Fibroblast of lung (primary cell): ENCODE data around the gene MRPL48. TPM values are rescaled to one million over a fixed set of nuclear protein-coding genes. Genes with fewer than 3 reads are reported as not detected.
A peak's percentile ranks its signal among the peaks of the same experiment; 100 is the strongest.

ENCODE experiments used
- DNase-seq, 2 donors: peaks; one replicate each; pipeline versions ENCODE4 v3.0.0 to v3.0.0-alpha.2; 2010; ENCODE audit warnings: low read depth in 2 of 2
- H2AFZ ChIP-seq: 2 replicates; pipeline ENCODE4 v1.5.1; 2012; ENCODE audit warnings: low read length, control low read depth, inconsistent platforms
- H3K27ac ChIP-seq: 2 replicates; pipeline ENCODE4 v1.5.1; 2011; ENCODE audit warnings: low read length, control low read depth; ENCODE audit not compliant: insufficient read depth
- H3K27me3 ChIP-seq: 2 replicates; pipeline ENCODE4 v1.5.1; 2011; ENCODE audit warnings: mild to moderate bottlenecking, low read length; ENCODE audit not compliant: control insufficient read depth, insufficient read depth
- H3K36me3 ChIP-seq: 2 replicates; pipeline ENCODE4 v1.5.1; 2011; ENCODE audit warnings: low read length; ENCODE audit not compliant: control insufficient read depth, insufficient read depth
- H3K4me1 ChIP-seq: 2 replicates; pipeline ENCODE4 v1.5.1; 2011; ENCODE audit warnings: low read length; ENCODE audit not compliant: control insufficient read depth, insufficient read depth; ENCODE audit errors: extremely low read depth
- H3K4me2 ChIP-seq: 2 replicates; pipeline ENCODE4 v1.5.1; 2011; ENCODE audit warnings: low read length, control low read depth; ENCODE audit not compliant: insufficient read depth; ENCODE audit errors: extremely low read depth
- H3K4me3 ChIP-seq, 4 experiments: fragments of 200-600 bp in 1 of 4; sonication (generic) in 1 of 4; replicated peaks in 1 of 4; 2 replicates each; pipeline ENCODE4 v1.5.1; 2011 to 2016; ENCODE audit warnings: low read length in 4 of 4, low read depth in 3 of 4, mild to moderate bottlenecking in 3 of 4, control low read depth in 2 of 4, inconsistent platforms in 1 of 4, mixed read lengths in 1 of 4; ENCODE audit not compliant: insufficient read depth in 1 of 4; ENCODE audit errors: control extremely low read depth in 1 of 4
- H3K79me2 ChIP-seq: 2 replicates; pipeline ENCODE4 v1.5.1; 2012; ENCODE audit warnings: mild to moderate bottlenecking, low read length, inconsistent platforms; ENCODE audit not compliant: control insufficient read depth, insufficient read depth
- H3K9ac ChIP-seq: 2 replicates; pipeline ENCODE4 v1.5.1; 2011; ENCODE audit warnings: mild to moderate bottlenecking, low read length, control low read depth; ENCODE audit not compliant: insufficient read depth
- H3K9me3 ChIP-seq: 2 replicates; pipeline ENCODE4 v1.5.1; 2012; ENCODE audit warnings: low read depth, low read length; ENCODE audit not compliant: control insufficient read depth, insufficient read depth
- H4K20me1 ChIP-seq: 2 replicates; pipeline ENCODE4 v1.5.1; 2011; ENCODE audit warnings: low read length; ENCODE audit not compliant: control insufficient read depth, insufficient read depth; ENCODE audit errors: extremely low read depth
- CTCF ChIP-seq, 2 donors: IDR thresholded peaks in 1 of 2; conservative IDR thresholded peaks in 1 of 2; 1 replicate in 1 of 2; 2 replicates in 1 of 2; pipeline ENCODE4 v1.5.1; 2011 to 2012; ENCODE audit warnings: low read length in 2 of 2, control low read depth in 1 of 2, inconsistent platforms in 1 of 2, low read depth in 1 of 2, mild to moderate bottlenecking in 1 of 2
- EZH2 ChIP-seq: IDR thresholded peaks from 2 replicates; pipeline ENCODE4 v1.5.1; 2012; ENCODE audit warnings: low read length, control low read depth, mild to moderate bottlenecking; ENCODE audit errors: missing control alignments
- polyA plus RNA-seq, 2 donors: library from polyadenylated mRNA; depleted of rRNA in 1 of 2; stranded (reverse) in 1 of 2; unstranded in 1 of 2; fragments of >200 nt; gene quantifications; 2 replicates each; pipeline ENCODE4 v1.2.1, GENCODE V29; 2011 to 2012; ENCODE audit warnings: missing spikeins in 1 of 2
- total RNA-seq: library from RNA; depleted of rRNA; stranded (reverse); fragments of >200 nt; gene quantifications from 2 replicates; pipeline ENCODE4 v1.2.1, GENCODE V29; 2014

MRPL48 gene
- total and polyA plus RNA-seq, 2 donors (not counting 1 experiment from before 2014, with no cell fraction given) = 32.9 to 46.2 TPM

DNA sequence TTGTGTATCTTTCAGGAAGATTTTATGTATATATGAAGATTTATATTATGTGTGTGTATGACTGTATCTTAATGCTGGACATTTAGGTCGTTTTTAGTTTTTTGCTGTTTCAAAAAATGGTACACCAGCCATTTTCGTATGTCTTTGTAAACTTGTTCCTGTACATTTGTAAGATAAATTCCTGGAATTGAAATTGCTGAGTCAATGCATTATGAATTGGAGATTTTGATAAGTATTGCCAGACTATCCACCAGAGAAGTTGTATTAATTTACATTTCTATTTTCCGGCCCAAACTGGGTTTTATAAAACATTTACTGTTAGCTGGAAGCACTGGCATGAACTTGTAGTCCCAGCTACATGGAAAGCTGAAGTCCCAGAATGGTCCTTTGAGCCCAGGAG, 24.6 kb downstream of the MRPL48 start:
- H3K27ac ChIP-seq = no peak overlapping the region
- DNase-seq = no peak
- no peaks in the 10 kb centered on the region for H3K79me2 ChIP-seq
- H3K4me2 ChIP-seq = no peak overlapping the region
- H3K9ac ChIP-seq = no peak overlapping the region
- no peak for TF ChIP-seq CTCF (conservative IDR thresholded peaks at IDR 0.05 in 1 of 2, IDR thresholded peaks at IDR 0.05 in 1 of 2; ENCODE audit: low read depth in 1 of 2, low read length in 2 of 2)
- no peak for TF ChIP-seq EZH2
- H3K4me3 ChIP-seq = no peak overlapping the region
- H3K9me3 ChIP-seq = no peaks in the 10 kb centered on the region
- H4K20me1 ChIP-seq = no peaks in the 10 kb centered on the region
- no peak overlapping the region for H2AFZ ChIP-seq
- no peaks in the 10 kb centered on the region for H3K27me3 ChIP-seq
- H3K36me3 ChIP-seq = no peaks in the 10 kb centered on the region
- H3K4me1 ChIP-seq = no peaks in the 10 kb centered on the region

GRCh38 chr11:73814812-73815211, 27.1 kb downstream of the MRPL48 start:
- H3K27ac ChIP-seq = no peak overlapping the region
- H3K27me3 ChIP-seq = no peaks in the 10 kb centered on the region
- no peak overlapping the region for H3K4me3 ChIP-seq
- TF ChIP-seq EZH2 = no peak
- no peak for TF ChIP-seq CTCF (conservative IDR thresholded peaks at IDR 0.05 in 1 of 2, IDR thresholded peaks at IDR 0.05 in 1 of 2; ENCODE audit: low read depth in 1 of 2, low read length in 2 of 2)
- no peaks in the 10 kb centered on the region for H3K36me3 ChIP-seq
- no peak overlapping the region for H2AFZ ChIP-seq
- no peaks in the 10 kb centered on the region for H3K9me3 ChIP-seq
- H4K20me1 ChIP-seq = no peaks in the 10 kb centered on the region
- DNase-seq = no peak
- no peak overlapping the region for H3K9ac ChIP-seq
- H3K4me1 ChIP-seq = no peaks in the 10 kb centered on the region
- no peak overlapping the region for H3K4me2 ChIP-seq
- H3K79me2 ChIP-seq = no peaks in the 10 kb centered on the region

DNA sequence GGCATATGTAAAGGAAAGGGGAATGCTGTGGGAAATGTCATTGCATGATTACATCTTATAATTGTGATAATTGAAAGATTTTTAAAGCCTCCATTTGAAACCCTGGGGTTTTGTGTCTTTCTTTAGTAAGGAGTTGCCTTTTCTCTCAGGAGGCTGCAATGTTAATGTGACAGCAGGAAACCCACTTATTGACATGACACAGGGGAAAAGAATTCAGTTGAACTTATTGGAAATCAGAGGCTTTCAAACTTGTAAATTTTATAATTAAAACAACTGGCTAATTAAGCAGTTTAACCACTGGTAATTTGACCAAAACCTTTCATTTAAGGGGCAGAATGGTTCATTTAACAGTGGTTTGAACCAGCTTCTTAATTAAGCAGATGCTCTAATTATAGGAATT, 31.2 kb downstream of the MRPL48 start:
- Histone ChIP-seq H3K27ac (no peak overlapping the region), H3K4me3 (no peak overlapping the region), H3K27me3 (no peaks in the 10 kb centered on the region), H3K79me2 (no peaks in the 10 kb centered on the region), H3K9ac (no peak overlapping the region), H2AFZ (no peak overlapping the region), H3K36me3 (no peaks in the 10 kb centered on the region), H3K9me3 (no peaks in the 10 kb centered on the region), H3K4me2 (no peak overlapping the region), H4K20me1 (no peaks in the 10 kb centered on the region), H3K4me1 (no peaks in the 10 kb centered on the region)
- no peak for TF ChIP-seq EZH2
- no peak for TF ChIP-seq CTCF (conservative IDR thresholded peaks at IDR 0.05 in 1 of 2, IDR thresholded peaks at IDR 0.05 in 1 of 2; ENCODE audit: low read depth in 1 of 2, low read length in 2 of 2)
- peak; percentile 23 to 68 for DNase-seq
